VCaP (cell line): ENCODE results near the gene MYF5.

Experiments used
- H3K27ac ChIP-seq: fragments of 450-650 bp; 2 replicates; pipeline ENCODE4 v1.5.1; 2017
- TF ChIP-seq, protein P1 (sequence below): fragments of 450-650 bp; conservative IDR thresholded peaks from 2 replicates; pipeline ENCODE4 v1.5.1; 2017; ENCODE audit warnings: mild to moderate bottlenecking, moderate library complexity

Gene MYF5

DNA sequence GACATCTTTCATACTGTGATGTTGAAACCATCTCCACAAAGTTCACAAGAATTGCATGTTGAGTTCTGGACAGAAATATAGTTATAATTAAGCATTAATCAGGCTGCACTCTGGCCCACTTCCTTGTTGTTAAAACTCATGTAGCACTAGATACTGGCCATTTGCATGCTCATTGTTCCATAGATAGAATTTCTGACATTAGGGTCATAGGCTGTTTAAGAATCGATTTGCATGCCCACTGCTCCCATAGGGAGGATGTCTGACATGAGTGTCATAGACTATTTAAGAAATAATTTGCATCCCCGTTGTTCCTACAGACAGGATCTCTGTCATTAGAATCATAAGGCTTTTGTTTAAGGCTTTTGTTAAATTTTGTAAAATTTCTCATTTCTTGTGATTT is 50.2 kb downstream of the MYF5 start:
- H3K27ac ChIP-seq, result no peak overlapping the region
- TF ChIP-seq, protein P1, sequence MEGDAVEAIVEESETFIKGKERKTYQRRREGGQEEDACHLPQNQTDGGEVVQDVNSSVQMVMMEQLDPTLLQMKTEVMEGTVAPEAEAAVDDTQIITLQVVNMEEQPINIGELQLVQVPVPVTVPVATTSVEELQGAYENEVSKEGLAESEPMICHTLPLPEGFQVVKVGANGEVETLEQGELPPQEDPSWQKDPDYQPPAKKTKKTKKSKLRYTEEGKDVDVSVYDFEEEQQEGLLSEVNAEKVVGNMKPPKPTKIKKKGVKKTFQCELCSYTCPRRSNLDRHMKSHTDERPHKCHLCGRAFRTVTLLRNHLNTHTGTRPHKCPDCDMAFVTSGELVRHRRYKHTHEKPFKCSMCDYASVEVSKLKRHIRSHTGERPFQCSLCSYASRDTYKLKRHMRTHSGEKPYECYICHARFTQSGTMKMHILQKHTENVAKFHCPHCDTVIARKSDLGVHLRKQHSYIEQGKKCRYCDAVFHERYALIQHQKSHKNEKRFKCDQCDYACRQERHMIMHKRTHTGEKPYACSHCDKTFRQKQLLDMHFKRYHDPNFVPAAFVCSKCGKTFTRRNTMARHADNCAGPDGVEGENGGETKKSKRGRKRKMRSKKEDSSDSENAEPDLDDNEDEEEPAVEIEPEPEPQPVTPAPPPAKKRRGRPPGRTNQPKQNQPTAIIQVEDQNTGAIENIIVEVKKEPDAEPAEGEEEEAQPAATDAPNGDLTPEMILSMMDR, result no peak
